ENCODE measurements around the gene GRIFIN.
A peak's percentile ranks its signal among the peaks of the same experiment; 100 is the strongest.

Gene GRIFIN

DNA sequence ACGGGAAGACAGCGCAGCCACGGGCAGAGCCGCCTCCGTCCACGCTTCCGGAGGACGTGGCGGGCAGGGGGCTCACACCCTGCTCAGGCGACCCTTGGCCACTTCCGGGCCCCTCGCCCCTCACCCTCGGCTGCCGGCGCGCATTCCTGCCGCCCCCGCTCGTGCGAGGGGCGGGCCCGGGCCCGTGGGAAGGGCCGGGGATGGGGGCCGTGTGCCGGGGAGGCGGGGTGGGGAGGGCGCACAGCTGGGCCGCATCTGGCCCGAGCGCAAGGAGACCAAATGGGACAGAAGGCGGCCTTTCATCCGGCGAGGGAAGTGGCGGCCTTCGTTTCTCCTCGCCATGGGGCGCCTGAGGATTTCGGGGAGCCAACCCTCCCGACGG is 42.5 kb upstream of the GRIFIN start:
- peak overlapping the region; percentile 43 for H3K9ac ChIP-seq (ENCODE audit: low read length)
- H3K4me3 ChIP-seq (ENCODE audit: low read length) = no peak overlapping the region
- H3K36me3 ChIP-seq (ENCODE audit: control insufficient read depth, insufficient read depth, low read length) = no peaks in the 10 kb centered on the region
- H3K27me3 ChIP-seq (ENCODE audit: control insufficient read depth, insufficient read depth, low read length) = peaks cover 8% of the 10 kb centered on the region
- no peaks in the 10 kb centered on the region for H3K9me3 ChIP-seq (ENCODE audit: control insufficient read depth, low read length)
- H3K4me1 ChIP-seq (ENCODE audit: control insufficient read depth, insufficient read depth, low read length) = peaks cover 28% of the 10 kb centered on the region

DNA sequence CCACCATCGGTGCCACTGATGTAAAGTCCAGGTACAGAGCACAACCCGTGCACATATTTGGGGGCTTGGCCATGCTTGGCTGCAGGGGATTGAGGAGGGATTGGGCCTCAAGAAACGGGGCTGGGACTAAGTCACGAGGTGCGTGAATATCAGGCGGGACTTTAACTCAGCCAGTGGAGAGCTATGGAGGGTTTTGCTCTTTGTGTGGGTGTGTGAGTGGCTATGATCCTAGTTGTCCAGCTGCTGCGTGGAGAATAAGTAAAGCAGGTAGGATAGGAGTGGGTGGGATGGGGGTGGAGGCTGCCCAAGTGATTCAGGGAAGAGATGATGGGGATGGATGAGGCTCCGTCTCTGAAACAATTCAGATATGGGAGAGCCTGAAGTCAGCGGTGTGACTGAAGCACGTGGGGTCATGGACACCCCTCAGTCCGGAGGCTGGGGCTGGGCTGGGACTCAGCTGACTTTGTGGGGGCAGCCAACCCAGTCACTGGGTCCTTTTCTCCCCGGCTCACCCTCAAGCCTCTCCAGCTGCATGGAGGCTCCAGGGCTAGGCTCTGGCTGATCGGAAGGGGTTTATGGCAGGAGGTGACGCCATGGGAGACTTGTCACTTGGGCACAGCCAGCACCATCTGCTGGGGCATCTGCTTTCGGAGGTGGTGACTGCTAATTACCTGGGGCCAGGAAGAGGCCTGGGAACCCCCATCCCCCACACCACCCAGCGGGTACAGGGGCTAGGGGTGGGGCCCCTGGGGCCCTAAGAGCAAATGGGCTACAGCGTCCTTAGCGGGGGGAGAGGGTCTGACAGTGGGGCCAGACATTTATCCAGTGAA is 41.7 kb upstream of the GRIFIN start:
- H3K27me3 ChIP-seq (ENCODE audit: control insufficient read depth, insufficient read depth, low read length) = peaks cover 8% of the 10 kb centered on the region
- H3K4me3 ChIP-seq (ENCODE audit: low read length) = no peak overlapping the region
- H3K9me3 ChIP-seq (ENCODE audit: control insufficient read depth, low read length) = no peaks in the 10 kb centered on the region
- no peaks in the 10 kb centered on the region for H3K36me3 ChIP-seq (ENCODE audit: control insufficient read depth, insufficient read depth, low read length)
- H3K9ac ChIP-seq (ENCODE audit: low read length) = no peak overlapping the region
- H3K4me1 ChIP-seq (ENCODE audit: control insufficient read depth, insufficient read depth, low read length) = peaks cover 22% of the 10 kb centered on the region

DNA sequence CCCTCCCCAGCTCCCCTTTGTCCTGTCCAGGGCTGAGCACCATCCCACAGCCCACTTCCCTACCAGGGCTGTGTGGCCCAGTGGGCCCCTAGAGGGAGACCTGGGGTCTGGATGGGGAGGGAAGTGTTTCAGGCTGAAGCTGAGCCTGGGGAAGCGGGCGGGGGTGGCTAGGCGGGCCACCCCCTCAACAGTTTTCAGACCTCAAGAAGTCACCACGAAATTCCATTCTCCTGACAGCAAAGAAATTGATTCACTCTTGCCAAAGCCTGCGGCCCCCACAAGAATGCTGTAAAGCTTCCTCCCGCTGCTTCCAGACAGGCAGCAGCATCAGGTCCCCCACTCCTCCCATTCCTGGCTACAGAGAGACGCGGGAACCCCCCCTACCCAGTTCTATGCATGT is 40.8 kb upstream of the GRIFIN start:
- Histone ChIP-seq H3K9ac (ENCODE audit: low read length) (no peak overlapping the region), H3K4me1 (ENCODE audit: control insufficient read depth, insufficient read depth, low read length) (peaks cover 25% of the 10 kb centered on the region), H3K4me3 (ENCODE audit: low read length) (no peak overlapping the region), H3K9me3 (ENCODE audit: control insufficient read depth, low read length) (no peaks in the 10 kb centered on the region), H3K27me3 (ENCODE audit: control insufficient read depth, insufficient read depth, low read length) (peaks cover 8% of the 10 kb centered on the region), H3K36me3 (ENCODE audit: control insufficient read depth, insufficient read depth, low read length) (no peaks in the 10 kb centered on the region)

DNA sequence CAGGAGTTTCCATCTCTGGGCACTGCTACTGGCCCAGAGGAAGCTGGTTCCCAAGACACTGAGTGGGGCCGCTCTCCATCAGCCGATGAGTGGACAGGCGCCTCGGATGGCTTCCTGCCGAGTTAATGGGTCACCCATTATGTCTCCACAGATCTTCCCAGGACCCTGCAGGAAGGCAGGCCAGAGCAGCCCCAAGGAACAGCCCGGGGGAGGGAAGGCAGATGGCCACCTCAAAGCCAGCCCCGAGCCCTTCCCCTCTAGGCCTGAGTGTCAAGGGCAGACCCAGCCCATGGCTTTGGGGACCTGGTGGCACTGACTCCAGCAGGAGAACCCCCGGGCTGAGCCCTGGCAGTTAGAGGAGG is 40.0 kb upstream of the GRIFIN start:
- Histone ChIP-seq H3K27me3 (ENCODE audit: control insufficient read depth, insufficient read depth, low read length) (peaks cover 8% of the 10 kb centered on the region), H3K4me3 (ENCODE audit: low read length) (no peak overlapping the region), H3K36me3 (ENCODE audit: control insufficient read depth, insufficient read depth, low read length) (no peaks in the 10 kb centered on the region), H3K4me1 (ENCODE audit: control insufficient read depth, insufficient read depth, low read length) (peaks cover 33% of the 10 kb centered on the region), H3K9me3 (ENCODE audit: control insufficient read depth, low read length) (no peaks in the 10 kb centered on the region), H3K9ac (ENCODE audit: low read length) (no peak overlapping the region)

DNA sequence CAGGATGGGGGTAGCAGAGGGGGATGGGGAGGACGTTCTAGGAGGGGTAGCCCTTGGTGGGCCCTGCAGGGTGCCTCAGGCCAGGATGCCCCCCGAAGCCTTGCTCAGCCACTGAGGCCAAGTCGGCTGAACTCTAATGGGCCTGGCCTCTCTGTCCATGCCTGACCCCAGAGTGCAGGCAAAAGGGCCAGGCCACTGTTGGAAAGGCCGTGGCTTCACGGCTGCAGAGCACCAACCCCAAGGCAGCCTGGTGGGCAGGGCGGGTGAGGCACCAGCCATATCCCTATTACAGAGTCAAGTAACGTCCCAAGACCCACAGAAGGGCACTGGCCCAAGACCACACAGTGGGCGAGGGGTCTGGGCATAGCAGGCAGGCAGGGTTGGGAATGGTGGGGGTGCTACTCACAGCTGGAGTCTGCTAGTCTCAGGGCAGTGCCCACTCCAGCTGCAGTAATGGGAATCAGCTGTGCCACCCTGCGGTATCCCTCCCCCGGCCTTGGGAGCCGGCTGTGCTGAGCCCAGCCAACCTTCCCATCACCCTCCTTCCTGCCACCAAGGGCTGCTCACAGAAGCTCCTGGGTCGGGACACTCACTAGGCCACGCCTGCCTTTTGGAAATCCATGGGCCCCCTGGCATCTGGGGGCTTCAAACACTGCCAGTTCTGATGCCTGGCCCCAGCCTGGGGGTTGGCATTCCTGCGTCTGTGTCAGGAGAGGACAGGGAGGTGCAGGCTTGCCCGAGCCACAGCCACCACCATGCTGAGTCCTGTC is 39.4 kb upstream of the GRIFIN start:
- H3K4me1 ChIP-seq (ENCODE audit: control insufficient read depth, insufficient read depth, low read length) = peaks cover 39% of the 10 kb centered on the region
- H3K27me3 ChIP-seq (ENCODE audit: control insufficient read depth, insufficient read depth, low read length) = peaks cover 8% of the 10 kb centered on the region
- H3K36me3 ChIP-seq (ENCODE audit: control insufficient read depth, insufficient read depth, low read length) = no peaks in the 10 kb centered on the region
- no peak overlapping the region for H3K4me3 ChIP-seq (ENCODE audit: low read length)
- H3K9me3 ChIP-seq (ENCODE audit: control insufficient read depth, low read length) = no peaks in the 10 kb centered on the region
- no peak overlapping the region for H3K9ac ChIP-seq (ENCODE audit: low read length)

DNA sequence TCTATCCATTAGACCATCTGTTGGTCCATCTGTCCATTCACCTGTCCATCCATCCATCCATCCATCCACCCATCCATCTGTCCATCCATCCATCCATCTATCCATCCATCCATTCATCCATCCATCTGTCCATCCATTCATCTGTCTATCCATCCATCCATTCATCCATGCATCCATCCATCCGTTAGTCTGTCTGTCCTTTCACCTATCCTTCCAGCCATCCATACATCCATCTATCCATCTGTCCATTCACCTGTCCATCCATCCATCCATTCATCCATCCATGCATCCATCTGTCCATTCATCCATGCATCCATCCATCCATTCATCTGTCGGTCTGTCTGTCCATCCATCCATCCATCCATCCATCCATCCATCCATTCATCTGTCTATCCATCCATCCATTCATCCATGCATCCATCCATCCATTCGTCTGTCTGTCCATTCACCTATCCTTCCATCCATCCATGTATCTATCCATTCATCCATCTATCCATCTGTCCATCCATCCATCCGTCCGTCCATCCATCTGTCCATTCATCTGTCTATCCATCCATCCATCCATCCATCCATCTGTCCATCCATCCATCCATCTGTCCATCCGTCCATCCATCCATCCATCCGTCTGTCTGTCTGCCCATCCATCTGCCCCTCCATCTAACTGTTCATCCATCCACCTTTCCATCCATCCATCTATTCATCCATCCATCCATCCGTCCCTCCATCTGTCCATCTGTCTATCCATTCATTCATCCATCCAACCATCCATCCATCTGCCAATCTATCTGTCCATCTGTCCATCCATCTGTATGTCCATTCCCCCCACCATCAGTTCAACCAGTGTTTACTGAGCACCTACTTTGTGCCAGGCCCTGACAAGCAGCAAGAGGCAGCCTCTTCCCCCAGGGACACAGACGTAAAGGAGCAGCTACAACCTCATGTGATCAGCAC is 38.5 kb upstream of the GRIFIN start:
- peaks cover 47% of the 10 kb centered on the region for H3K4me1 ChIP-seq (ENCODE audit: control insufficient read depth, insufficient read depth, low read length)
- H3K9ac ChIP-seq (ENCODE audit: low read length) = no peak overlapping the region
- H3K27me3 ChIP-seq (ENCODE audit: control insufficient read depth, insufficient read depth, low read length) = peaks cover 8% of the 10 kb centered on the region
- no peak overlapping the region for H3K4me3 ChIP-seq (ENCODE audit: low read length)
- no peaks in the 10 kb centered on the region for H3K36me3 ChIP-seq (ENCODE audit: control insufficient read depth, insufficient read depth, low read length)
- H3K9me3 ChIP-seq (ENCODE audit: control insufficient read depth, low read length) = no peaks in the 10 kb centered on the region

DNA sequence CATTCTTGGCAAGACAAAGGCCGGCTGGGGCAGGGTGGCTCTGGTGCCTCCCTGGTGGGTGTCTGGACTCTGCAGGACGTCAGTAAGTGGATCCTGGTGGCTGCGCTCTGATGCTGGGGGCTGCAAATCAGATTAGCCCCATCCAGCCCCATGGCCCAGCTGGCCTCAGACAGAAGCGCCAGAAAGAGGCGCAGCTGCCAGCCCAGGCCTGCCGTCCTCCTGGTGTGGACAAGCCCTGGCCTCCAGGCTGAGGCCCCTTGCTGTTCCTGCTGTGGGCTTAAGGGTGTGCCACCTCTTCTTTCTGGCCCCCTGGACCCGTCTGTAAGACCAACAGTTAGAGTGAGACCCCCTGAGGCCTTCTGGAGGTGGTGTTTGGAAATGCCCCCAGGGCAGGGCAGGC is 37.5 kb upstream of the GRIFIN start:
- Histone ChIP-seq H3K9ac (ENCODE audit: low read length) (no peak overlapping the region), H3K4me3 (ENCODE audit: low read length) (no peak overlapping the region), H3K27me3 (ENCODE audit: control insufficient read depth, insufficient read depth, low read length) (peaks cover 6% of the 10 kb centered on the region), H3K4me1 (ENCODE audit: control insufficient read depth, insufficient read depth, low read length) (peaks cover 52% of the 10 kb centered on the region), H3K36me3 (ENCODE audit: control insufficient read depth, insufficient read depth, low read length) (no peaks in the 10 kb centered on the region), H3K9me3 (ENCODE audit: control insufficient read depth, low read length) (no peaks in the 10 kb centered on the region)

DNA sequence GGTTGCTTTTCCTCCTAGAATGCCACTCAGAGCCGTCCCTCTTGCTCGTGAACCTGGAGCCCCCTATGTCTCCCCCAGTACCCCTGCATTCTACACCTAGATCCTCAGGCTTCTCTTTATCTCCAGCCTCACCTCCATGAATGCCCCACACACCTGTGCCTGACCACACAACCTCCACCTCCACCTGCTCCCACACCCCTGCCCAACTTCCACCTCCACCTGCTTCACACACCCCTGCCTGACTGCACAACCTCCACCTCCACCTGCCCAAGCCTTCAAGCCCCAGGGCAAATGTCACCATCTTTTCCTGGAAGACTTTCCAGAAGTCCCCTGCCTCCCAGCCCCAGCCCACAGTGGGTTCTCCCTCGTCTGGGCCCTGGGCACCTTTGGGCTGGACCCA is 36.5 kb upstream of the GRIFIN start:
- Histone ChIP-seq H3K4me1 (ENCODE audit: control insufficient read depth, insufficient read depth, low read length) (peaks cover 46% of the 10 kb centered on the region), H3K9me3 (ENCODE audit: control insufficient read depth, low read length) (no peaks in the 10 kb centered on the region), H3K4me3 (ENCODE audit: low read length) (no peak overlapping the region), H3K27me3 (ENCODE audit: control insufficient read depth, insufficient read depth, low read length) (peaks cover 3% of the 10 kb centered on the region), H3K36me3 (ENCODE audit: control insufficient read depth, insufficient read depth, low read length) (no peaks in the 10 kb centered on the region), H3K9ac (ENCODE audit: low read length) (peak overlapping the region; percentile 57)

DNA sequence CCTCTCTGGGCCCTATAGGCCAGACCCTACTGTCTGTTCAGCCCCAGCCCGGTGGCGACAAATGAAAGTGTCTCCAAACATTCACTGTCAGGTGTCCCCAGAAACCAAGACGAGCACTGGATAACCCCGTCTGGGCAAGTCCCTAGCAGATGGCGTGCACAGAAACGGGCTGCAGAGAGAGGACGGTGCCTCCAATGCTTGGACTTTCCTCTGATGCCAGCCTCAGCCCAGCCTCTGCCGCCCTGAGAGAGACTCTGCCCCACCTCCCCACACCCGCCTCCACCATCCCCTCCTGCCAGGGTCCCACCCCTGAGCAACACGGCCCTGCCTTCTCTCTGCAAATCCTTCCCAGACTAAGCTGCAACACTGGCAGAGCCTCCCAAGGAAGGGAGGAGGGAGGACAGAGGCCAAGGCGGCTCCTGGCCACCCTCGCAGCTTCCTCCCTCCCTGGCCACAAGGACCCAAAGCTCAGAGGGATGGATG is 36.0 kb upstream of the GRIFIN start:
- Histone ChIP-seq H3K9me3 (ENCODE audit: control insufficient read depth, low read length) (no peaks in the 10 kb centered on the region), H3K9ac (ENCODE audit: low read length) (peak overlapping the region; percentile 57), H3K4me1 (ENCODE audit: control insufficient read depth, insufficient read depth, low read length) (peaks cover 46% of the 10 kb centered on the region), H3K4me3 (ENCODE audit: low read length) (peak overlapping the region; percentile 4), H3K36me3 (ENCODE audit: control insufficient read depth, insufficient read depth, low read length) (no peaks in the 10 kb centered on the region), H3K27me3 (ENCODE audit: control insufficient read depth, insufficient read depth, low read length) (peaks cover 3% of the 10 kb centered on the region)

DNA sequence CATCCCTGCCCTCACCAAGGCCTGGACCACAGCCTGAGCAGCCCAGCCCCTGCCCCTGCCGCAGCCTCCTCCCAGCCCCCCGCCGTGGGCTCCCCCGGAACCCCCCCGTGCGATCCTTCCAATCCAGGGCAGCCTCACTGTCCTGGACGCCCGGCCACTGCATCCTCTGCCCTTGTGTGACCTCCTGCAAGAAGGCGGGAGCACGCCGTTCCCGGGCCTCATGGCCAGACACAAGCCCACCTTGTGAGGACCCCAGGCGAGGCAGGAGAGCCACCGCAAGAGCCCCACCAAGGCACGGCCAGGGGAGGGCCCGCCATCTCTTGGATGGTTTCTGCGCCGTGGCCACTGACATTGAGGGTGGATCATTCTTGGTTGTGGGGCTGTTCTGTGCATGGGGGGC is 35.6 kb upstream of the GRIFIN start:
- peak overlapping the region; percentile 57 for H3K9ac ChIP-seq (ENCODE audit: low read length)

DNA sequence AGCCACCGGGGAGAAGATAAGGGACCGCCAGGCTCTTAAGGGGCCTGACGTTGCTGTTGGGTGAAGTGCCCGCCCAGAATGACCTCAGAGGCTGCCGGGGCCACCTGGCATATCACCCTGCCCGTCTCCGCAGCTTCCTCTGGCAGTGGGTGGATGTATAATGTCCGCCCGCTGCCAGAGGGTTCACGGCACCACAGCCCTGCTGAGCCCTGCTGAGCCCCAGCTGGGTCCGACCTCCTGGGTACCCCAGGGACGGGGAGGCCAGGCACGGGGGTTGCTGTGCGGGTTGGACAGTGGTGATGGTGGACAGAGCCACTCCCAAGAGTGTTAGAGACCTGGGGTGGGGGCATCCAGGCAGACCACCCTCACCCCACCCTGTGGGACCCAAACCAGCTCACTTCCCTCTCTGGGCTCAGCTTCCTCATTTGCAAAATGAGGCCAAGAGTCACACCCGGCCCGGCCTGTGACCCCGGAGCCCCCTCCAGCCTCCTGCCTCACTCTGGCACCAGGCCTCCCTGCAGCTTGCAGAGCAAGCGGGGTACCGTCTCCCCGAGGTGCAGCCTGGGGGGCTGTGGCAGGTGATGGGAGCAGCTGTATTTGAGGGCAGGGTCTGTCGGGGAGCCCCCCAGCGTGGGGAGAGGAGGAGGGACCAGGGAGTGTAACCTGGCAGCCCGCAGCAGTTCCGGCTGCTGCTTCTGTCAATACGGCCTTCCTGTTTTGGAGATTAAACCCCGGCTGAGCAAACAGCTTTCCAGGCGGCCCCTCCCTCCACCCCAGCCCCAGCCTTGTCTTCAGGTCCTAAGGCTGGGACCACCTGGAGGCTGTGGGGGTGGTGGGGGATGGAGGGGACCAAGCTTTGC is 34.9 kb upstream of the GRIFIN start:
- no peaks in the 10 kb centered on the region for H3K36me3 ChIP-seq (ENCODE audit: control insufficient read depth, insufficient read depth, low read length)
- H3K9me3 ChIP-seq (ENCODE audit: control insufficient read depth, low read length) = no peaks in the 10 kb centered on the region
- H3K27me3 ChIP-seq (ENCODE audit: control insufficient read depth, insufficient read depth, low read length) = peaks cover 3% of the 10 kb centered on the region
- H3K9ac ChIP-seq (ENCODE audit: low read length) = peak overlapping the region; percentile 57
- peaks cover 46% of the 10 kb centered on the region for H3K4me1 ChIP-seq (ENCODE audit: control insufficient read depth, insufficient read depth, low read length)
- peak overlapping the region; percentile 8 for H3K4me3 ChIP-seq (ENCODE audit: low read length)

More for the DNA sequence above, 35.6 kb upstream of the GRIFIN start:
- peak overlapping the region; percentile 4 for H3K4me3 ChIP-seq (ENCODE audit: low read length)
- H3K9me3 ChIP-seq (ENCODE audit: control insufficient read depth, low read length) = no peaks in the 10 kb centered on the region
- no peaks in the 10 kb centered on the region for H3K36me3 ChIP-seq (ENCODE audit: control insufficient read depth, insufficient read depth, low read length)
- H3K27me3 ChIP-seq (ENCODE audit: control insufficient read depth, insufficient read depth, low read length) = peaks cover 3% of the 10 kb centered on the region
- peaks cover 46% of the 10 kb centered on the region for H3K4me1 ChIP-seq (ENCODE audit: control insufficient read depth, insufficient read depth, low read length)
